ENCODE data around the gene SORCS3.

Gene SORCS3

DNA sequence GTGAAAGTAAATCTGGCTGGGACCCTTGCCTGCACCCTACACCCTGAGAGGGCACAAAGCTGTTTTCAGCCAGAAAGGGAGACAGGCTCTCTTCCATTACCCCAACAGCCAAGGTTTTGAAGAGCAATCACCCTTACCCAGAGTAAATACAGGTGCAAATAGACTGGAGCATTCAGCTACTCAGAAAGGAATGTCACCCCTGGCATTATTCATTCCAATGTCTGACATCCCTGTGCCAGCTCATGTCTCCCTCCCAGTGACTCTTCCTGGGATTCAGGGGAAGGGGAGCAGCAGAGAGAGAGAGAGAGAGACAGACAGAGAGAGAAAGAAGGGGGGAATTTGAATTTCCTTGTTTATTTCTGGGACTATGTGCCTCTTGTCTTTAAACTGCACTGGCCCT is 611.8 kb downstream of the SORCS3 start:
- in situ Hi-C loops (cut with MboI; ENCODE audit: low pct_unique_long_range_greater_than_20kb, low sequenced_read_pairs, unreplicated experiment) = no loop called here
- no peak for DNase-seq (ENCODE audit: low spot score)
- TF ChIP-seq, protein P1, sequence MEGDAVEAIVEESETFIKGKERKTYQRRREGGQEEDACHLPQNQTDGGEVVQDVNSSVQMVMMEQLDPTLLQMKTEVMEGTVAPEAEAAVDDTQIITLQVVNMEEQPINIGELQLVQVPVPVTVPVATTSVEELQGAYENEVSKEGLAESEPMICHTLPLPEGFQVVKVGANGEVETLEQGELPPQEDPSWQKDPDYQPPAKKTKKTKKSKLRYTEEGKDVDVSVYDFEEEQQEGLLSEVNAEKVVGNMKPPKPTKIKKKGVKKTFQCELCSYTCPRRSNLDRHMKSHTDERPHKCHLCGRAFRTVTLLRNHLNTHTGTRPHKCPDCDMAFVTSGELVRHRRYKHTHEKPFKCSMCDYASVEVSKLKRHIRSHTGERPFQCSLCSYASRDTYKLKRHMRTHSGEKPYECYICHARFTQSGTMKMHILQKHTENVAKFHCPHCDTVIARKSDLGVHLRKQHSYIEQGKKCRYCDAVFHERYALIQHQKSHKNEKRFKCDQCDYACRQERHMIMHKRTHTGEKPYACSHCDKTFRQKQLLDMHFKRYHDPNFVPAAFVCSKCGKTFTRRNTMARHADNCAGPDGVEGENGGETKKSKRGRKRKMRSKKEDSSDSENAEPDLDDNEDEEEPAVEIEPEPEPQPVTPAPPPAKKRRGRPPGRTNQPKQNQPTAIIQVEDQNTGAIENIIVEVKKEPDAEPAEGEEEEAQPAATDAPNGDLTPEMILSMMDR (IDR thresholded peaks at IDR 0.05; ENCODE audit: extremely low read depth, insufficient read depth, missing control alignments) = no peak

DNA sequence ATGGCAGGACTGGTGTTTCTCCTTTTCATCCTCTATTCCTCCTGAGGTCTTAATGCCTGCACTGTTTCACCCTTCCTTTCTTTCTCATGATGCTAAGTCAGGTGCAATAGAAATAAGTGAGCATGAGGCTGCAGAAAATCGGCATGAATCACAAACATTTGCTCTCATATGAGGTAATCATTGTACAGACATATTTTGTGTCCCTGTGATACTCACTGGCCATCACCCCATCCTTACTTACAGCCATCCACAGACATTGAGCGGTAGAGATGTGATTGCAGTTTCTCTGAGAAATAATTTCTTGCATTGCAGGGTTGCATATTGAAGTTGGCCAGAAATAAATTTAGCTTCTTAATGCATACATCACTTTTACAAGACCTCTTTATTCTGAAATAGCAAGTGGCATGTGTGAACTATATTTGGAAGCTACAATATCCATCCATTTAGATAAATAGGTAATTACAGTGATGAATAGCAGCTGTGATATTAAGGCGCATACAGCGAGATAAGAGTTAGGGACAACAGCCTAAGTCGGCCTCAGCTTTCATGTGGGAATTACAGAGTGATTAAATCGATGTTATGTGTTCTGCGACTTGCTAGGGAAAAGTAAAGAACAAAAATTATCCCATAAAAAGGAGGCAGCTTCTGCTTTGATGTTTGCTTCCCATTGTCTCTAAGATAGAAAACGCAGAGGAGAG is 612.6 kb downstream of the SORCS3 start:
- TF ChIP-seq, protein P1 (IDR thresholded peaks at IDR 0.05; ENCODE audit: extremely low read depth, insufficient read depth, missing control alignments) = no peak
- in situ Hi-C loops (cut with MboI; ENCODE audit: low pct_unique_long_range_greater_than_20kb, low sequenced_read_pairs, unreplicated experiment) = no loop called here
- no peak for DNase-seq (ENCODE audit: low spot score)

DNA sequence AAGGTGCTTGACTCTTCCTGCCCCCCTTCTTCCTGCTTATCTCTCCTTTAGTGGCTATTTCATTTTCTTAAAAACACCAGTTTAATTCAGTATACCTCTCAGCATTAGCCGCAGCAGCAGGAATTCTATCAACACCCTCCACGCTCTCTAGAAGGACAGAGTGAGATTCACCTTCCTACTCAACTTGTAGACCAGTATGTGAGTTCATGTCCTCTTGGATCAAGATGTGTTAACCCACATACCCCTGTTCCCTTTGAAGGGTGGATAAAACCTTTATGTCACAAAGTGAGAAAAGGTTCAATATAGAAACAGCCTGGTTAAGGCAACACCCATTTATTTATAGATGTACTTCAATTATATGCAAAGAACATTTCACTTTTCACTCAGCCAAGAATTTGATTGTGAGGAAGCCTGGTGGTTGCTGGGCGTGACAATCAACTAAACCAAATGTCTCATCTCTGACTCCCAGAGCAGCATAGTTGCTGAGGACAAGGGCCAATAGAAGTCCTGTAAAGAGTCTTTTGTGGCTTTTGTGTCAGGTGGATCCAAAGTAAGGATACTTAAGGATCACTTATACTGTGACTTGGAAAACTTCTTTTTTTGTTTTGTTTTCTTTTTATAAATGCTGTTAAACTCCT is 617.1 kb downstream of the SORCS3 start:
- in situ Hi-C loops (cut with MboI; ENCODE audit: low pct_unique_long_range_greater_than_20kb, low sequenced_read_pairs, unreplicated experiment) = no loop called here
- no peak for DNase-seq (ENCODE audit: low spot score)
- TF ChIP-seq, protein P1 (IDR thresholded peaks at IDR 0.05; ENCODE audit: extremely low read depth, insufficient read depth, missing control alignments) = no peak

DNA sequence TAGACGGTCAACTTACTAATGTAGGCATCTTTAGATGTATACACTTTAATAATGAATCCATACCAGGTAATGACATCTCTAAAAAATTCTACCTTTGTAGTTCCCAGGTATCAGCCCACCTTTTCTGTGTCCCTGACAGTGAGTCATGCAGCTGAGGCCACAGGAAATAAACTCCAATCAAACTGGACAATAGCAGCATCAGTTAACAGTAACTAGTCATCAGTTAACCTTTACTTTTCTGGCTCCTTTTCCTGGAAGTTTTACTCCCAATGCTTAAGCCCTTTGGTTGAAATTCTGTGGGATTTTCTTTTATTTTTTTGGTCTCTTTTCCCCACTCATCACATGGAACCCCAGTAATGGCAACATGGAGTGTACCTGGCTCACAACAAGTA is 617.6 kb downstream of the SORCS3 start:
- no peak for DNase-seq (ENCODE audit: low spot score)
- TF ChIP-seq, protein P1 (IDR thresholded peaks at IDR 0.05; ENCODE audit: extremely low read depth, insufficient read depth, missing control alignments) = no peak
- in situ Hi-C loops (cut with MboI; ENCODE audit: low pct_unique_long_range_greater_than_20kb, low sequenced_read_pairs, unreplicated experiment) = no loop called here

DNA sequence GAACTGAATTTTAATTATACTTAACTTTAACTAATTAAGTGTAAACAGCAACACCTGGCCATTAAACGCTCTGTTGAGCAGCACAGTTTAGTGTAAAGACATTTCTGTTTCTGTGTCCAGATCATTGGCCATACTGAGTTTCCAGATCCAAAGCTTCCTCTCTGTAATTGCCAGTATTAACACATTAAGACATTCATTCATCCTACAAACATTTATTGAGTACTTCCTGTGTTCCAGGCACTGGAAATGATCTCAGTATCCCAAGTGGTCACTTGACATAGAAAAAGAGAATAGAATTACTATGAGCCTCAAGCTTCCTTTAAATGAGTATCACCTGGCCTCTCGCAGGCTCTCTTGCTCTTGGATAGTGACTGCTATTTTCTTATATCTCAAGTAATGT is 618.1 kb downstream of the SORCS3 start:
- no peak for DNase-seq (ENCODE audit: low spot score)
- TF ChIP-seq, protein P1 (IDR thresholded peaks at IDR 0.05; ENCODE audit: extremely low read depth, insufficient read depth, missing control alignments) = no peak
- in situ Hi-C loops (cut with MboI; ENCODE audit: low pct_unique_long_range_greater_than_20kb, low sequenced_read_pairs, unreplicated experiment) = no loop called here

DNA sequence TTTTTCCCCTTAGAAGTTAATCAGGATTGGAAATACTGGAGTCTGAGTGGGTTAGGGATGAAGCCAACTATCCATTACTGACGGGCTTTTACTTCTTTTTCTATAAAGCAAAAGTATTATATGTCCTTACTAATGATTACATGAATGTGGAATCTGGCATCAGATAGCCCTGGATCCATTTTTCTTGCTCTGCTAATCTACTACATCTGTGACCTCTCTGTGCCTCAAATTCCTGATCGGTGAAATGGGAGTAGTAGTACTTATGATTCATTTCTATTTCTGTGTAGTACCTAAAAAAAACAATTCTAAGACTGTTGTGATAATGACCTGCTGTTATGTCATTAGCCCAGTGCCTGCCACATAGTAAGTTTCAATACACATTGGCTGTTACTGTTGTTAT is 621.6 kb downstream of the SORCS3 start:
- TF ChIP-seq, protein P1 (IDR thresholded peaks at IDR 0.05; ENCODE audit: extremely low read depth, insufficient read depth, missing control alignments) = no peak
- DNase-seq (ENCODE audit: low spot score) = no peak
- in situ Hi-C loops (cut with MboI; ENCODE audit: low pct_unique_long_range_greater_than_20kb, low sequenced_read_pairs, unreplicated experiment) = no loop called here
